PC-3 (cell line): ENCODE measurements around the gene DND1. TPM values are rescaled to one million over a fixed set of nuclear protein-coding genes. Genes with fewer than 3 reads are reported as not detected.

Experiments used
- ATAC-seq: fragments of 200-7000 bp; cut with Tn5 transposase; 2 replicates; pipeline ENCODE4 v1.9.1; 2020; ENCODE audit warnings: mild to moderate bottlenecking, moderate library complexity
- BruUV-seq: library from RNA; stranded (reverse); fragments of 400-500 nt; replicated peaks from 2 replicates; lab custom pipeline; 2021; lab: Mats Ljungman, UMichigan
- CTCF ChIA-PET: fragments of 300-600 bp; sonication (Branson Sonifier 250); formaldehyde crosslinking; loops from one replicate; lab custom pipeline; 2022; ENCODE audit warnings: antibody characterized with exemption; lab: Charles Lee
- POLR2A ChIA-PET: fragments of 300-600 bp; sonication (Branson Sonifier 250); formaldehyde crosslinking; loops from one replicate; lab custom pipeline; 2022; ENCODE audit warnings: antibody characterized with exemption; ENCODE audit not compliant: unreplicated experiment; lab: Charles Lee
- DNase-seq: peaks from one replicate; pipeline ENCODE4 v3.0.0-alpha.2; 2015
- H2AFZ ChIP-seq: fragments of 300-600 bp; sonication (generic); 2 replicates; pipeline ENCODE4 v1.6.0; 2016; ENCODE audit warnings: antibody characterized with exemption, low read length
- H3F3A ChIP-seq: fragments of 300-600 bp; sonication (generic); one replicate; pipeline ENCODE4 v1.6.0; 2017; ENCODE audit warnings: antibody characterized with exemption, low read length, control low read depth, mild to moderate bottlenecking; ENCODE audit not compliant: unreplicated experiment
- H3K27ac ChIP-seq: fragments of 300-600 bp; sonication (generic); 2 replicates; pipeline ENCODE4 v1.5.1; 2016; ENCODE audit warnings: mild to moderate bottlenecking, low read length
- H3K27me3 ChIP-seq: fragments of 300-600 bp; sonication (generic); 2 replicates; pipeline ENCODE4 v1.6.1; 2016; ENCODE audit warnings: low read length, mixed read lengths
- H3K36me3 ChIP-seq: fragments of 300-600 bp; sonication (generic); 2 replicates; pipeline ENCODE4 v1.6.1; 2016; ENCODE audit warnings: low read depth, mixed run types, low read length, mixed read lengths
- H3K4me1 ChIP-seq: fragments of 300-600 bp; sonication (generic); 2 replicates; pipeline ENCODE4 v1.5.1; 2016; ENCODE audit warnings: low read length; ENCODE audit not compliant: insufficient read depth
- H3K4me2 ChIP-seq: fragments of 300-600 bp; sonication (generic); 2 replicates; pipeline ENCODE4 v1.6.0; 2016; ENCODE audit warnings: low read length
- H3K4me3 ChIP-seq: fragments of 300-600 bp; sonication (generic); 2 replicates; pipeline ENCODE4 v1.5.1; 2016; ENCODE audit warnings: mild to moderate bottlenecking, low read length, mixed read lengths
- H3K79me2 ChIP-seq: fragments of 300-600 bp; sonication (generic); 2 replicates; pipeline ENCODE4 v1.6.1; 2017; ENCODE audit warnings: low read length, mixed read lengths
- H3K9ac ChIP-seq: fragments of 300-600 bp; sonication (generic); 2 replicates; pipeline ENCODE4 v1.6.0; 2016; ENCODE audit warnings: mild to moderate bottlenecking, low read length
- H3K9me2 ChIP-seq: fragments of 300-600 bp; sonication (generic); replicated peaks from 2 replicates; pipeline ENCODE4 v1.6.1; 2016; ENCODE audit warnings: mixed run types, low read length, mixed read lengths
- H3K9me3 ChIP-seq: fragments of 300-600 bp; sonication (generic); 2 replicates; pipeline ENCODE4 v1.6.1; 2016; ENCODE audit warnings: low read length, mixed read lengths
- H4K20me1 ChIP-seq: fragments of 300-600 bp; sonication (generic); 2 replicates; pipeline ENCODE4 v1.6.1; 2016; ENCODE audit warnings: low read length, mixed read lengths
- CTCF ChIP-seq: fragments of 300-600 bp; sonication (generic); conservative IDR thresholded peaks from 2 replicates; pipeline ENCODE4 v1.5.1; 2017; ENCODE audit warnings: antibody characterized with exemption, low read depth, mild to moderate bottlenecking, low read length
- EZH2 ChIP-seq: fragments of 300-600 bp; sonication (generic); IDR thresholded peaks from one replicate; pipeline ENCODE4 v1.6.1; 2017; ENCODE audit warnings: antibody characterized with exemption, mild to moderate bottlenecking, low read length; ENCODE audit not compliant: unreplicated experiment
- EZH2phosphoT487 ChIP-seq: fragments of 300-600 bp; sonication (generic); IDR thresholded peaks from 2 replicates; pipeline ENCODE4 v1.6.1; 2018; ENCODE audit warnings: mild to moderate bottlenecking, antibody characterized with exemption, low read length, borderline replicate concordance
- intact Hi-C: fragments of 100-400 bp; cut with micrococcal nuclease; formaldehyde crosslinking; loops from 2 replicates; pipeline ENCODE4 v1.9.0; 2023
- total RNA-seq: library from RNA; depleted of rRNA; stranded (reverse); fragments of >200 nt; gene quantifications from 2 replicates; pipeline ENCODE4 v1.2.3, GENCODE V29; 2014

Gene DND1
- total RNA-seq, 1 experiment from 2014 or later: 1.1 TPM

- Histone ChIP-seq H3K9me3 (peaks cover 4% of the 10 kb centered on the region; the same call in 1 of the 2 replicates), H3K79me2 (no peaks in the 10 kb centered on the region), H3K4me2 (no peak overlapping the region), H4K20me1 (no peaks in the 10 kb centered on the region), H2AFZ (no peak overlapping the region), H3K4me3 (no peak overlapping the region), H3K9me2 (no peaks in the 10 kb centered on the region), H3F3A (no peaks in the 10 kb centered on the region), H3K36me3 (no peaks in the 10 kb centered on the region; the same call in 1 of the 2 replicates), H3K27me3 (no peaks in the 10 kb centered on the region), H3K4me1 (no peaks in the 10 kb centered on the region), H3K9ac (no peak overlapping the region), H3K27ac (no peak overlapping the region)
- ChIA-PET POLR2A (no interaction called here), CTCF (no interaction called here)
- no peak for DNase-seq
- TF ChIP-seq EZH2phosphoT487 (no peak), CTCF (no peak), EZH2 (no peak)
- ATAC-seq: no peak
- BruUV-seq: no TSS peak
- intact Hi-C loops: no loop called here
Observed at GRCh38 chr5:140631831-140632365, 41.5 kb downstream of the DND1 start.

- TF ChIP-seq CTCF (no peak), EZH2 (no peak), EZH2phosphoT487 (no peak)
- intact Hi-C loops: no loop called here
- H3F3A ChIP-seq: no peaks in the 10 kb centered on the region
- H3K79me2 ChIP-seq: no peaks in the 10 kb centered on the region
- no peak overlapping the region for H3K4me3 ChIP-seq
- H3K27ac ChIP-seq: no peak overlapping the region
- DNase-seq (no peak), ATAC-seq (no peak)
- no peaks in the 10 kb centered on the region for H3K9me2 ChIP-seq
- ChIA-PET POLR2A (no interaction called here), CTCF (no interaction called here)
- no peaks in the 10 kb centered on the region for H3K27me3 ChIP-seq
- no TSS peak for BruUV-seq
- no peak overlapping the region for H2AFZ ChIP-seq
- H3K9me3 ChIP-seq: peaks cover 4% of the 10 kb centered on the region; the same call in 1 of the 2 replicates
- H3K4me1 ChIP-seq: no peaks in the 10 kb centered on the region
- H3K9ac ChIP-seq: no peak overlapping the region
- H3K36me3 ChIP-seq: no peaks in the 10 kb centered on the region; the same call in 1 of the 2 replicates
- H4K20me1 ChIP-seq: no peaks in the 10 kb centered on the region
- H3K4me2 ChIP-seq: no peak overlapping the region
Observed at GRCh38 chr5:140631036-140631417, 42.3 kb downstream of the DND1 start.

GRCh38 chr5:140630292-140631035 is 42.9 kb downstream of the DND1 start:
- Histone ChIP-seq H2AFZ (no peak overlapping the region), H3K9me2 (no peaks in the 10 kb centered on the region), H3K36me3 (no peaks in the 10 kb centered on the region; the same call in 1 of the 2 replicates), H3F3A (no peaks in the 10 kb centered on the region), H3K4me1 (no peaks in the 10 kb centered on the region), H4K20me1 (no peaks in the 10 kb centered on the region), H3K4me2 (no peak overlapping the region), H3K79me2 (no peaks in the 10 kb centered on the region), H3K4me3 (no peak overlapping the region), H3K9me3 (peaks cover 4% of the 10 kb centered on the region; the same call in 1 of the 2 replicates), H3K27ac (no peak overlapping the region), H3K9ac (no peak overlapping the region), H3K27me3 (no peaks in the 10 kb centered on the region)
- TF ChIP-seq CTCF (no peak), EZH2phosphoT487 (no peak), EZH2 (no peak)
- ATAC-seq (no peak), DNase-seq (no peak)
- intact Hi-C loops: no loop called here
- POLR2A ChIA-PET: no interaction called here
- CTCF ChIA-PET: no interaction called here
- no TSS peak for BruUV-seq
